ENCODE data around the gene OR6P1.

DNA sequence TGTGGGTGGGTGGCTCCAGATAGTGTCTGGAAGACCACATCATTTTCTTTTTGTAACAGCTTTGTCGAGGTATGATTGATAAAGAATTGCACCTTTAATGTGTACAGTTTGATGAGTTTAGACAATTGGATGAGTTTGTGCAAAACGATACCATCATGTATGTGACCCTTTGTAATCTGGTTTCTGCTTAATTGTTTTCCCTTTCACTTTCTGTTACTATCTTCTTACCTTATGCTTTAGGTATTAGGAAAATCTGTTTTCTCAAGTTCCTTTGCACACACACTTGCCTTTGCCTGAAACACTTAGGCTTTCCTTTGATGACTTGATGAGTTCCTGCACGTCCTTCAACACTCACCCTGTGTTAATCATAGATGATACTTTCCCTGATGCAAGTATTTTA is 41.5 kb upstream of the OR6P1 start:
- no peak for TF ChIP-seq EZH2 (IDR thresholded peaks at IDR 0.05; ENCODE audit: insufficient read depth, poor library complexity, severe bottlenecking)
- TF ChIP-seq EZH2phosphoT487 (IDR thresholded peaks at IDR 0.05; ENCODE audit: insufficient read depth, low read depth), result no peak
